IPS DF 4.7 (cell line): ENCODE data around the gene ARID1B.
"Not testable (repeated sequence)": the region's sequence is repeated elsewhere in the genome, so short reads cannot be mapped to it uniquely, and the experiment has no call there.

Experiments used
- DNase-seq: peaks from one replicate; pipeline ENCODE4 v3.0.0-alpha.2; 2013; ENCODE audit warnings: low spot score; ENCODE audit errors: extremely low read depth

Gene ARID1B

GRCh38 chr6:157123234-157123633, 346.1 kb downstream of the ARID1B start:
- DNase-seq: no peak

GRCh38 chr6:157124485-157125254, 347.5 kb downstream of the ARID1B start:
- DNase-seq: no peak

GRCh38 chr6:157125531-157125930, 348.4 kb downstream of the ARID1B start:
- no peak for DNase-seq

- DNase-seq: no peak
These were observed 349.3 kb downstream of the ARID1B start for GRCh38 chr6:157126183-157127098.

GRCh38 chr6:157128235-157128775, 351.1 kb downstream of the ARID1B start:
- DNase-seq: no peak

- no peak for DNase-seq
These were observed 354.1 kb downstream of the ARID1B start for GRCh38 chr6:157131250-157131649.

- no peak for DNase-seq
These were observed 356.7 kb downstream of the ARID1B start for GRCh38 chr6:157133856-157134255.

GRCh38 chr6:157134402-157135047, 357.3 kb downstream of the ARID1B start:
- no peak for DNase-seq

GRCh38 chr6:157135691-157136090, 358.5 kb downstream of the ARID1B start:
- DNase-seq: no peak

GRCh38 chr6:157137501-157137900, 360.3 kb downstream of the ARID1B start:
- no peak for DNase-seq

GRCh38 chr6:157139054-157139708, 362.0 kb downstream of the ARID1B start:
- no peak for DNase-seq

- DNase-seq: no peak
These were observed 366.2 kb downstream of the ARID1B start for GRCh38 chr6:157143171-157143889.

GRCh38 chr6:157143890-157144798, 367.0 kb downstream of the ARID1B start:
- no peak for DNase-seq

- DNase-seq: no peak
These were observed 367.8 kb downstream of the ARID1B start for GRCh38 chr6:157144859-157145568.

GRCh38 chr6:157145656-157146285, 368.6 kb downstream of the ARID1B start:
- DNase-seq: no peak

- DNase-seq: not testable (repeated sequence)
These were observed 370.2 kb downstream of the ARID1B start for GRCh38 chr6:157147054-157148026.
